Mammary epithelial cell (primary cell): ENCODE results near the gene DAAM2.

Source experiments
- EZH2 ChIP-seq: IDR thresholded peaks from 2 replicates; pipeline ENCODE4 v1.6.1; 2012; ENCODE audit warnings: low read length, inconsistent platforms, borderline replicate concordance
- TF ChIP-seq, protein P1 (sequence below), 2 donors: IDR thresholded peaks in 1 of 2; conservative IDR thresholded peaks in 1 of 2; 2 replicates each; pipeline ENCODE4 v1.5.1; 2011 to 2012; ENCODE audit warnings: inconsistent platforms in 2 of 2, low read length in 2 of 2, mild to moderate bottlenecking in 2 of 2, control low read depth in 1 of 2, low read depth in 1 of 2; ENCODE audit not compliant: insufficient read depth in 1 of 2; ENCODE audit errors: extremely low read depth in 1 of 2

DNA sequence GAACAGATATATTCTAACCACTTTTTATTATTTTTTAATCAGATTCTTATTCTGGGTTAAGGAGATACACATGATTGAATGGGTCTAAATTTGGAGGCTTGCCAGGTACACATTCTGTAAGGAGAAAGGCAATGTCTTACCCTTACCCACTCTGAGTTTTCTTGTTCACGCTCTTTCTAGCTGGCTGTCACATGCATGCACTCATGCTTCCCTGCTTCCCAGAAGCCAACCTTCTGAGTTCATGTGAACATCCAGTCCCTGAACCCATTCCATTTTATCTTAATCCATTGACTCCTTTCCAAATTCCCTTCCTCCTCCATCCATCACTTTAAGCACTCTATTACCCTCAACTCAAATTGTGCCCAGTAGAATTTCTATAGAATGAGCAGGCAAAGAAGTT is 159.5 kb downstream of the DAAM2 start:
- TF ChIP-seq, protein P1, sequence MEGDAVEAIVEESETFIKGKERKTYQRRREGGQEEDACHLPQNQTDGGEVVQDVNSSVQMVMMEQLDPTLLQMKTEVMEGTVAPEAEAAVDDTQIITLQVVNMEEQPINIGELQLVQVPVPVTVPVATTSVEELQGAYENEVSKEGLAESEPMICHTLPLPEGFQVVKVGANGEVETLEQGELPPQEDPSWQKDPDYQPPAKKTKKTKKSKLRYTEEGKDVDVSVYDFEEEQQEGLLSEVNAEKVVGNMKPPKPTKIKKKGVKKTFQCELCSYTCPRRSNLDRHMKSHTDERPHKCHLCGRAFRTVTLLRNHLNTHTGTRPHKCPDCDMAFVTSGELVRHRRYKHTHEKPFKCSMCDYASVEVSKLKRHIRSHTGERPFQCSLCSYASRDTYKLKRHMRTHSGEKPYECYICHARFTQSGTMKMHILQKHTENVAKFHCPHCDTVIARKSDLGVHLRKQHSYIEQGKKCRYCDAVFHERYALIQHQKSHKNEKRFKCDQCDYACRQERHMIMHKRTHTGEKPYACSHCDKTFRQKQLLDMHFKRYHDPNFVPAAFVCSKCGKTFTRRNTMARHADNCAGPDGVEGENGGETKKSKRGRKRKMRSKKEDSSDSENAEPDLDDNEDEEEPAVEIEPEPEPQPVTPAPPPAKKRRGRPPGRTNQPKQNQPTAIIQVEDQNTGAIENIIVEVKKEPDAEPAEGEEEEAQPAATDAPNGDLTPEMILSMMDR (conservative IDR thresholded peaks at IDR 0.05 in 1 of 2, IDR thresholded peaks at IDR 0.05 in 1 of 2; ENCODE audit: extremely low read depth in 1 of 2, insufficient read depth in 1 of 2, low read depth in 1 of 2, low read length in 2 of 2) = no peak
- no peak for TF ChIP-seq EZH2
